Endothelial cell of umbilical vein (primary cell): Measurements from ENCODE around the gene NLGN4Y. TPM values are rescaled to one million over a fixed set of nuclear protein-coding genes. Genes with fewer than 3 reads are reported as not detected.

ENCODE experiments used
- BruUV-seq: library from RNA; stranded (reverse); fragments of 400-500 nt; replicated peaks from 2 replicates; lab custom pipeline; 2021; lab: Mats Ljungman, UMichigan
- CTCF ChIA-PET: fragments of 300-600, 350-600 bp; sonication (Branson Sonifier 250); formaldehyde crosslinking; loops from one replicate; lab custom pipeline; 2021; ENCODE audit warnings: antibody characterized with exemption, inconsistent platforms; lab: Charles Lee
- POLR2A ChIA-PET: fragments of 300-600, 350-600 bp; sonication (Branson Sonifier 250); formaldehyde crosslinking; loops from one replicate; lab custom pipeline; 2021; ENCODE audit warnings: antibody characterized with exemption, inconsistent platforms; lab: Charles Lee
- DNase-seq: peaks from one replicate; pipeline ENCODE4 v3.0.0-alpha.2; 2011; ENCODE audit warnings: low read depth, low spot score
- FAIRE-seq: peaks from 2 replicates; lab custom pipeline; 2011; peaks lifted over from hg19 to GRCh38; lab: Jason Lieb, UNC
- H2AFZ ChIP-seq: 2 replicates; pipeline ENCODE4 v1.6.0; 2012; ENCODE audit warnings: low read depth, low read length, control low read depth, inconsistent platforms
- H3K27ac ChIP-seq: 2 replicates; pipeline ENCODE4 v1.5.1; 2011; ENCODE audit warnings: low read depth, mild to moderate bottlenecking, control low read depth, low read length, moderate library complexity; ENCODE audit not compliant: insufficient read depth
- H3K27me3 ChIP-seq, 2 experiments: 2 replicates each; pipeline versions ENCODE4 v1.6.0 to v1.6.1; 2011; ENCODE audit warnings: low read length in 2 of 2, mixed read lengths in 1 of 2; ENCODE audit not compliant: control insufficient read depth in 2 of 2, insufficient read depth in 2 of 2
- H3K36me3 ChIP-seq, 2 experiments: 2 replicates in 1 of 2; 3 replicates in 1 of 2; pipeline ENCODE4 v1.5.1; 2011; ENCODE audit warnings: low read length in 2 of 2, mild to moderate bottlenecking in 1 of 2, moderate library complexity in 1 of 2; ENCODE audit not compliant: control insufficient read depth in 2 of 2, insufficient read depth in 2 of 2; ENCODE audit errors: extremely low read depth in 1 of 2
- H3K4me1 ChIP-seq: 3 replicates; pipeline ENCODE4 v1.5.1; 2011; ENCODE audit warnings: mild to moderate bottlenecking, low read length; ENCODE audit not compliant: control insufficient read depth, insufficient read depth; ENCODE audit errors: extremely low read depth
- H3K4me2 ChIP-seq: 2 replicates; pipeline ENCODE4 v1.6.1; 2011; ENCODE audit warnings: low read length, control low read depth, mixed read lengths; ENCODE audit not compliant: insufficient read depth
- H3K4me3 ChIP-seq, 3 experiments: fragments of 200-600 bp in 1 of 3; sonication (generic), shearing (Covaris generic) in 1 of 3; replicated peaks in 1 of 3; 2 replicates each; pipeline ENCODE4 v1.5.1; 2011 to 2016; ENCODE audit warnings: control low read depth in 3 of 3, low read length in 3 of 3, mild to moderate bottlenecking in 2 of 3, inconsistent platforms in 1 of 3, low read depth in 1 of 3, moderate library complexity in 1 of 3; ENCODE audit not compliant: insufficient read depth in 1 of 3
- H3K79me2 ChIP-seq: 2 replicates; pipeline ENCODE4 v1.6.0; 2012; ENCODE audit warnings: low read length, inconsistent platforms; ENCODE audit not compliant: control insufficient read depth, insufficient read depth
- H3K9ac ChIP-seq: replicated peaks from 2 replicates; pipeline ENCODE3; 2011; ENCODE audit warnings: low read length, control low read depth; ENCODE audit not compliant: insufficient read depth; ENCODE audit errors: extremely low read depth
- H3K9me1 ChIP-seq: replicated peaks from 3 replicates; pipeline ENCODE4 v1.6.0; 2011; ENCODE audit warnings: mild to moderate bottlenecking, low read length; ENCODE audit not compliant: control insufficient read depth, insufficient read depth; ENCODE audit errors: extremely low read depth
- H3K9me3 ChIP-seq: replicated peaks from 2 replicates; pipeline ENCODE4 v1.5.1; 2012; ENCODE audit warnings: low read length, inconsistent platforms; ENCODE audit not compliant: control insufficient read depth, insufficient read depth
- H4K20me1 ChIP-seq: replicated peaks from 2 replicates; pipeline ENCODE3; 2011; ENCODE audit warnings: mild to moderate bottlenecking, low read length; ENCODE audit not compliant: control insufficient read depth, insufficient read depth; ENCODE audit errors: extremely low read depth
- EZH2 ChIP-seq: IDR thresholded peaks from 2 replicates; pipeline ENCODE4 v1.6.1; 2012; ENCODE audit warnings: borderline replicate concordance, low read depth, mild to moderate bottlenecking, moderate library complexity, low read length, inconsistent platforms; ENCODE audit not compliant: severe bottlenecking
- FOS ChIP-seq: IDR thresholded peaks from 2 replicates; pipeline ENCODE4 v1.6.1; 2011; ENCODE audit warnings: mild to moderate bottlenecking, low read length, moderate library complexity, borderline replicate concordance; ENCODE audit not compliant: insufficient read depth
- GATA2 ChIP-seq: IDR thresholded peaks from 2 replicates; pipeline ENCODE4 v1.7.0; 2011; ENCODE audit warnings: low read depth, mild to moderate bottlenecking, moderate library complexity, mixed read lengths, low read length; ENCODE audit not compliant: insufficient read length, insufficient read depth
- JUN ChIP-seq: IDR thresholded peaks from 2 replicates; pipeline ENCODE4 v1.6.1; 2011; ENCODE audit warnings: borderline replicate concordance, low read depth; ENCODE audit not compliant: insufficient read length, insufficient read depth
- MYC ChIP-seq: IDR thresholded peaks from one replicate; pipeline ENCODE4 v1.6.1; 2011; ENCODE audit warnings: mild to moderate bottlenecking, low read depth, low read length
- POLR2A ChIP-seq: IDR thresholded peaks from 2 replicates; pipeline ENCODE4 v1.6.1; 2012; ENCODE audit warnings: low read depth, mild to moderate bottlenecking, control low read depth, low read length
- POLR2AphosphoS5 ChIP-seq: IDR thresholded peaks from 2 replicates; pipeline ENCODE4 v1.6.1; 2012; ENCODE audit warnings: low read depth, mild to moderate bottlenecking, control low read depth, low read length, moderate library complexity; ENCODE audit not compliant: insufficient read depth
- dilution Hi-C: fragments of 300-500 bp; cut with MboI; formaldehyde crosslinking; loops from one replicate; pipeline ENCODE4 v1.15.0; 2019; ENCODE audit warnings: low sequenced_read_pairs; ENCODE audit not compliant: extremely low pct_ligation_motif_present
- intact Hi-C: fragments of 100-400 bp; cut with micrococcal nuclease; formaldehyde crosslinking; loops from one replicate; pipeline ENCODE4 v1.10.0; 2022
- polyA plus RNA-seq, 4 experiments: library from polyadenylated mRNA; depleted of rRNA in 3 of 4; stranded (reverse) in 3 of 4; unstranded in 1 of 4; fragments of >200 nt; gene quantifications; 2 replicates each; pipeline versions ENCODE4 v1.2.1 to v1.2.3, GENCODE V29; 2011 to 2012; ENCODE audit warnings: missing spikeins in 1 of 4
- total RNA-seq: library from RNA; stranded (reverse); gene quantifications from 2 replicates; pipeline ENCODE4 v1.2.3, GENCODE V29; 2021
- TF ChIP-seq, protein P1 (sequence below), 2 donors: IDR thresholded peaks; 1 replicate in 1 of 2; 2 replicates in 1 of 2; pipeline ENCODE4 v1.5.1; 2011; ENCODE audit warnings: low read length in 2 of 2, mild to moderate bottlenecking in 2 of 2, moderate library complexity in 2 of 2, control low read depth in 1 of 2, inconsistent platforms in 1 of 2, low read depth in 1 of 2; ENCODE audit not compliant: insufficient read depth in 1 of 2; ENCODE audit errors: extremely low read depth in 1 of 2
- TF ChIP-seq, protein P2 (sequence below): IDR thresholded peaks from 2 replicates; pipeline ENCODE4 v1.6.1; 2011; ENCODE audit not compliant: insufficient read depth, insufficient read length

Gene NLGN4Y
- total and polyA plus RNA-seq, 2 donors (not counting 3 experiments of a cell fraction or from before 2014, with no cell fraction given): 16.0 to 26.6 TPM

DNA sequence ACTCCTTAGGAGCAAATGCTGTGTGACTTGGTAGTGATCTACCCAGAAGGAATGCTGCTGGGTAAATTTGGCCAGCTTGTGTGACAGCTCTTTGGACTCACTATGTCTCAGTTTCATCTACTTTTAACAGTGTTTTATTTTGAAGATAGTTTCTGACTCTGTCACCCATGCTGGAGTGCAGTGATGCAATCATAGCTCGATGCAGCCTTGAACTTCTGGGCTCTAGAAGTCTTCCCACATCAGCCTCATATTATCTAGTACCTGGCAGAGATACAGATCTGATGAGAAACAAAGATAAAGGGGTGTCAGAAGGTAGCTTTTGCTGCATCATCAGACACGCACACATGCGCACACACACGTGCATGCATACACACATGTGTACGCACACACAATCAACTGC is 19.2 kb downstream of the NLGN4Y start:
- Histone ChIP-seq H3K4me1 (peaks cover 4% of the 10 kb centered on the region), H2AFZ (no peak overlapping the region), H3K27me3 (no peaks in the 10 kb centered on the region), H3K36me3 (no peaks in the 10 kb centered on the region), H3K9me3 (no peaks in the 10 kb centered on the region), H4K20me1 (no peaks in the 10 kb centered on the region), H3K4me3 (no peak overlapping the region), H3K4me2 (no peak overlapping the region), H3K27ac (no peak overlapping the region), H3K79me2 (no peaks in the 10 kb centered on the region), H3K9me1 (no peaks in the 10 kb centered on the region), H3K9ac (no peak overlapping the region)
- no TSS peak for BruUV-seq
- TF ChIP-seq EZH2: no peak
- no peak for TF ChIP-seq FOS
- no peak for TF ChIP-seq JUN
- TF ChIP-seq MYC: no peak
- TF ChIP-seq POLR2A: no peak
- TF ChIP-seq, protein P1, sequence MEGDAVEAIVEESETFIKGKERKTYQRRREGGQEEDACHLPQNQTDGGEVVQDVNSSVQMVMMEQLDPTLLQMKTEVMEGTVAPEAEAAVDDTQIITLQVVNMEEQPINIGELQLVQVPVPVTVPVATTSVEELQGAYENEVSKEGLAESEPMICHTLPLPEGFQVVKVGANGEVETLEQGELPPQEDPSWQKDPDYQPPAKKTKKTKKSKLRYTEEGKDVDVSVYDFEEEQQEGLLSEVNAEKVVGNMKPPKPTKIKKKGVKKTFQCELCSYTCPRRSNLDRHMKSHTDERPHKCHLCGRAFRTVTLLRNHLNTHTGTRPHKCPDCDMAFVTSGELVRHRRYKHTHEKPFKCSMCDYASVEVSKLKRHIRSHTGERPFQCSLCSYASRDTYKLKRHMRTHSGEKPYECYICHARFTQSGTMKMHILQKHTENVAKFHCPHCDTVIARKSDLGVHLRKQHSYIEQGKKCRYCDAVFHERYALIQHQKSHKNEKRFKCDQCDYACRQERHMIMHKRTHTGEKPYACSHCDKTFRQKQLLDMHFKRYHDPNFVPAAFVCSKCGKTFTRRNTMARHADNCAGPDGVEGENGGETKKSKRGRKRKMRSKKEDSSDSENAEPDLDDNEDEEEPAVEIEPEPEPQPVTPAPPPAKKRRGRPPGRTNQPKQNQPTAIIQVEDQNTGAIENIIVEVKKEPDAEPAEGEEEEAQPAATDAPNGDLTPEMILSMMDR (IDR thresholded peaks at IDR 0.05; ENCODE audit: extremely low read depth in 1 of 2, insufficient read depth in 1 of 2, low read depth in 1 of 2, low read length in 2 of 2): no peak
- TF ChIP-seq GATA2: no peak
- TF ChIP-seq, protein P2, sequence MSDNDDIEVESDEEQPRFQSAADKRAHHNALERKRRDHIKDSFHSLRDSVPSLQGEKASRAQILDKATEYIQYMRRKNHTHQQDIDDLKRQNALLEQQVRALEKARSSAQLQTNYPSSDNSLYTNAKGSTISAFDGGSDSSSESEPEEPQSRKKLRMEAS: no peak
- no peak for TF ChIP-seq POLR2AphosphoS5
- intact Hi-C loops (no loop called here), dilution Hi-C loops (no loop called here)
- CTCF ChIA-PET: no interaction called here
- FAIRE-seq (no peak), DNase-seq (no peak)
- POLR2A ChIA-PET: no interaction called here
